ENCODE data around the gene ATP13A5. TPM values are rescaled to one million over a fixed set of nuclear protein-coding genes. Genes with fewer than 3 reads are reported as not detected.

The ATP13A5 gene, protein sequence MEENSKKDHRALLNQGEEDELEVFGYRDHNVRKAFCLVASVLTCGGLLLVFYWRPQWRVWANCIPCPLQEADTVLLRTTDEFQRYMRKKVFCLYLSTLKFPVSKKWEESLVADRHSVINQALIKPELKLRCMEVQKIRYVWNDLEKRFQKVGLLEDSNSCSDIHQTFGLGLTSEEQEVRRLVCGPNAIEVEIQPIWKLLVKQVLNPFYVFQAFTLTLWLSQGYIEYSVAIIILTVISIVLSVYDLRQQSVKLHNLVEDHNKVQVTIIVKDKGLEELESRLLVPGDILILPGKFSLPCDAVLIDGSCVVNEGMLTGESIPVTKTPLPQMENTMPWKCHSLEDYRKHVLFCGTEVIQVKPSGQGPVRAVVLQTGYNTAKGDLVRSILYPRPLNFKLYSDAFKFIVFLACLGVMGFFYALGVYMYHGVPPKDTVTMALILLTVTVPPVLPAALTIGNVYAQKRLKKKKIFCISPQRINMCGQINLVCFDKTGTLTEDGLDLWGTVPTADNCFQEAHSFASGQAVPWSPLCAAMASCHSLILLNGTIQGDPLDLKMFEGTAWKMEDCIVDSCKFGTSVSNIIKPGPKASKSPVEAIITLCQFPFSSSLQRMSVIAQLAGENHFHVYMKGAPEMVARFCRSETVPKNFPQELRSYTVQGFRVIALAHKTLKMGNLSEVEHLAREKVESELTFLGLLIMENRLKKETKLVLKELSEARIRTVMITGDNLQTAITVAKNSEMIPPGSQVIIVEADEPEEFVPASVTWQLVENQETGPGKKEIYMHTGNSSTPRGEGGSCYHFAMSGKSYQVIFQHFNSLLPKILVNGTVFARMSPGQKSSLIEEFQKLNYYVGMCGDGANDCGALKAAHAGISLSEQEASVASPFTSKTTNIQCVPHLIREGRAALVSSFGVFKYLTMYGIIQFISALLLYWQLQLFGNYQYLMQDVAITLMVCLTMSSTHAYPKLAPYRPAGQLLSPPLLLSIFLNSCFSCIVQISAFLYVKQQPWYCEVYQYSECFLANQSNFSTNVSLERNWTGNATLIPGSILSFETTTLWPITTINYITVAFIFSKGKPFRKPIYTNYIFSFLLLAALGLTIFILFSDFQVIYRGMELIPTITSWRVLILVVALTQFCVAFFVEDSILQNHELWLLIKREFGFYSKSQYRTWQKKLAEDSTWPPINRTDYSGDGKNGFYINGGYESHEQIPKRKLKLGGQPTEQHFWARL
- under 0.01 TPM for total RNA-seq

GRCh38 chr3:193378706-193379105 is at the start of gene ATP13A5:
Gene ATP13A5 (minus strand): TSS chr3:193378753. CDS start chr3:193378725, 28 bp downstream.
- DNase-seq: no peak

DNA sequence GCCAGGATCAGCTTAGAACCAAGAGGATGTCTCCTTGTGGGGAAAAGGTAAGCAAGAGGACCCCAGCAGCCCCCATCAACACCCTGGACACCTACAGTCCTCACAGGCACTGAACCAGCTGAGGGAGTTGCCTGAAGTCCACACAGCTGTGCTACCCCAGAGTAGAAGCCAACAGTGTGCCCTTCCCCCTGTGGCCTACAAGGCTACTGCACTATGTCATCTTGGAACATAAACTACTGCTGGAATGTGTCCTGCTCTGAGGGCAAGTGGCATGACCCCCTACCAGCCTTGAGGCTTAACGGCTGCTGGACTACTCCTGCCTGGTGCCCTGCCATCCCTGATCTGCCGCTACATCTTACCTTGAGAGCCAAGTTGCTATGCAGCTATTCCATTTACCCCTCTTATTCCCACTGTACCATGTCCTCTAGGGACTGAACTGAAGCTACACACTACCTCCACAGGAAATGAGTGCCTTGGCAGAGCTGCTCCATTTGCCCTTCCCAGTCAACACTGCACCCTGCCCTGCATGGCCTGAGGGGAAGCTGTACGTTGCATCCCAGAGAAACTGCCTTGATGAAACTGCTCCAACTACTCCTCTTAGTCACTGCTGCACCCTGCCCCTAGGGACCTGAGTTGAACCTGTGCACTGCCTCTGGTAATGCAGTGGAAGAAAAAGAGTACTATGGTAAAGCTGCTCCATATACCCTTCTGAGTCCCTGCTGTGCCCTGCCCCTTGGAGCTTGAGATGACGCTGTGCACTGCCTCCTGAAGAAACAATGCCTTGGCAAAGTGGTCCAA is 40.2 kb upstream of the ATP13A5 start:
- DNase-seq: no peak

- DNase-seq: no peak
Measured at GRCh38 chr3:193416629-193417028, 38.1 kb upstream of the ATP13A5 start.

- no peak for DNase-seq
Measured at GRCh38 chr3:193407688-193408087, 29.1 kb upstream of the ATP13A5 start.

DNA sequence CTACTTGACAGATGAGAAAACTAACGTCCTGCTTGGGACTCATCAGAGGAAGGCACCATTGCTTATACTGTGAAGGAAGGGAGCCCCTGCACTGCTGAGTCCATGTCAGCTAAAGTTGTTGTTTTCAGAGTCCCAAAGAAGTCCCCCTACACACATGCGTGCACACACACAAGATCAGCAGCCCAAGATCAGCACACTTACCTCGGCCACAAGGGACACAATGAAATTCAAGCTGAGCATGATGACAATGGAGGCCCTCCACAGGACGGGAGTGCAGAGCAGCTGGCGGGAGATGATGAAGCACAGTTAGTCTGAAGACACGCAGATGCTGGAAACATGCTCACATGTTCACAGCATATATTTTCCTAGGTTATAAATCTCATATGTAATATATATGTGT is 28.6 kb upstream of the ATP13A5 start:
- DNase-seq: no peak

DNA sequence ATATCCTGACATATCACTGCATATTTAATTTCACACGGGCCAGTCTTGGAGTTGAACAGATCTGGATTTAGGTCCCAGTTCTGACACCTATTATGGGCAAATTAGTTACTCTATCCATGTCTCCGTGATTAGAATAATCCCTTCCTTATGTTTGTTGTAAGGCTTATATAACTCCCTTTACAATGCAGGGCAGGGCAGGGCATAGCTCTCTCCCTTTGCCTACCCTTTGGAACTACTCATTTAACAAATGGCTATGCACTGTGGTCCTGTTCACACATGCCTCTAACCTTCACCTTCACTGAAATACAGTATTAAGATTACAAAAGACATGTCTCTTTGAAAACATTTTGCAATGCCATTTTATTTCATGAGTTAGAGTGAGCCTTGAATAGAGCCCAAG is 24.8 kb upstream of the ATP13A5 start:
- no peak for DNase-seq

- DNase-seq: no peak
Measured at GRCh38 chr3:193400304-193400703, 21.8 kb upstream of the ATP13A5 start.

DNA sequence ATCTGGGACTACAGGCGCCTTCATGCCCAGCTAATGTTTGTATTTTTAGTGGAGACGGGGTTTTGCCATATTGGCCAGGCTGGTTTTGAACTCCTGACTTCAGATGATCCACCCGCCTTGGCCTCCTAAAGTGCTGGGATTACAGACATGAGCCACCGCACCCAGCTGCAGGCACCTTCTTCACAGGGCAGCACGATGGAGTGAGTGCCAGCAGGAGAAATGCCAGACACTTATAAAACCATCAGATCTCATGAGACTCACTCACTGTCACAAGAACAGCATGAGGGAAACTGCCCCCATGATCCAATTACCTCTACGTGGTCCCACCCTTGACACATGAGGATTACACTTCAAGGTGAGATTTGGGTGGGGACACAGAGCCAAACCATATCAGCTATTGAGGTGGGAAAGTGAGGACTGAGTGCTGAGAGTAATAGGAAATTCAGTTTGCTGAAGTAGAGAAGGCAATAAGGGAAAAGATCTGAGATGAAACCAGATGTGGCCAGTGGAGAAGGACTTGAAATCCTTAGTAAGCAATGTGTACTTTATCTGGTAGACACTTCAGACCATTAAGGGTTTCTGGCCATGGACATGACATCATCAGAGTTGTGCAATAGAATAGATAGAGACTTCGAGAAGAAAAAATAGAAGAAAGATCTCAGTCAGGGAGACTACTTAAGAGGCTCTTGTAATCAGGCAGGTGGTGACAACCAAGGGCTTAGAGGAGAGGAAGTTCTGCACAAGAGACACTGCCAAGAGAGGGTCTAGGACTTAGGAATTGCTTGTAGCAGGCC is 18.1 kb upstream of the ATP13A5 start:
- no peak for DNase-seq

GRCh38 chr3:193391902-193392301 is 13.3 kb upstream of the ATP13A5 start:
- DNase-seq: no peak

GRCh38 chr3:193389335-193389734 is 10.8 kb upstream of the ATP13A5 start:
- no peak for DNase-seq

DNA sequence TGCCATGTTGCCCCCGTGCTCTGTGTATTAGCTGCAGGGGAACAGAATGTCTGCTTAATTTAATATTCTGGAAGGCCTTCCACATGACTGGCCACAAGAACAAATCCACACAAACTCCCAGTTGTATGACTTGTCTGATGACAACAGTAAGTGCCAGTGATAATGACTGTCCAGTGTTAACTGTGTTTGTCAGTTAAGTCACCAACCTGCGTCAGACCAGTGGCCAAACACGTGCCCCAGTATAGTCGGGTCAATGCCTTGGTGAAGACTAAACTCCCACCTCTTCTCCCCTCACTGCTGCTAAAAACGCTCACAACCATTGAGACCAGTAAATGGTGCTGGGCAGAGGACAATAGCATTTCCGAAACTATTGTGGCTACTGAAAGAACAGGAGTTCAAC is 9.8 kb upstream of the ATP13A5 start:
- DNase-seq: no peak

- DNase-seq: no peak
Measured at GRCh38 chr3:193387596-193387995, 9.0 kb upstream of the ATP13A5 start.

DNA sequence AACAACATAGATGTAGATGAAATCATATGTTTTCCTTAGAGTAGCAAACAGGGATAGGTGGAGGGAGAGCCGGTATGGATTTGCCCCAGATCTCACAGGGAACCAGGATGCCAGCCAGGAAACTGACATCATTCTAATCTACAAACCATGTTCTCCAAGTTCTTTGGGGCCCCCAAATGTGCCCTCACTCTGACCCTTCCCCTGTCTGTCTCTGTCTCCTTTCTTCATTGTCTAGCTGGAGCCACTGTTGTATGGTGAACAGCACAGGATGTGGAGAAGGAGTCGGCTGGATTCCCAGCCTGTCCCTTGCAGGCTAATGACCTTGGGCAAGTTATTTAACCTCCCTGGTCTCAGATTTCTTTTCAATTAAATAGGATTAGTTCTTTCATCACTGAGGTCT is 962 bp downstream of the ATP13A5 start:
- no peak for DNase-seq

DNA sequence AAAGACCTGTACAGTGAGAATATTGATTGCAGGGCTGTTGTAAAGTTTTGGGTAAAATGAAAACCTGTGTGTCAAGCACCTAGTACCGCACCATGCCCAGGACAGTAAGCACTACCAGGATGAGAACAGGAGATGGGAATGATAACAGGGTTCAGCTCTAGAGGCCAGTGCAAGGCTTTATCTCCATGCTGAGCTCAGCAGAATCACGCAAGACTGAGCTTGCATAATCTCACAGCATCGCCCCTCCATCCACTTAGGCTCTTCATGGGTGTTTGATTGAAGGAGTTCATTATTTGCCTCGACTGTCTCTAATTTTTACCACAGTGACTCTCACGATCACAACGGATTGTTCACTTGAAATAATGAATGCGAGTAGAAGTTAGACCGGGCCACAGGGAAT is 2.9 kb downstream of the ATP13A5 start:
- no peak for DNase-seq

DNA sequence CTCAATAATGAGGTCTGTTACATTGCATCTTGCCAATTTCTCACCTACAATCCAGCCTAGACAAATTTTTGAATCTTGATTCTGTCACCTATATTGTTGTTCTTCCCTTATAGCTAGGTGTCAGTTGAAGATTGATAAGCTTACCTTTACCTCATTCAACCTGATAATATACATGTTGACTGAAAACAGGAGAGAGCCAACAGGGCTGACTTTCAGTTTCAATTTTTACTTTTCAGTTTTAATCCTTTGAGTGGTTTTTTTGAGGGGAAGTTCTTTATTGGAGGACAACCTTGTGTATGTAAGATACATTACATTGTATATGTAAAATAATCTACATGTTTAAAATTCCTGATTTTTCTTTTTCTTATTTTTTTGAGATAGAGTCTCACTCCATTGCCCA is 5.8 kb downstream of the ATP13A5 start:
- DNase-seq: no peak

- DNase-seq: no peak
Measured at GRCh38 chr3:193367868-193368267, 10.7 kb downstream of the ATP13A5 start.

DNA sequence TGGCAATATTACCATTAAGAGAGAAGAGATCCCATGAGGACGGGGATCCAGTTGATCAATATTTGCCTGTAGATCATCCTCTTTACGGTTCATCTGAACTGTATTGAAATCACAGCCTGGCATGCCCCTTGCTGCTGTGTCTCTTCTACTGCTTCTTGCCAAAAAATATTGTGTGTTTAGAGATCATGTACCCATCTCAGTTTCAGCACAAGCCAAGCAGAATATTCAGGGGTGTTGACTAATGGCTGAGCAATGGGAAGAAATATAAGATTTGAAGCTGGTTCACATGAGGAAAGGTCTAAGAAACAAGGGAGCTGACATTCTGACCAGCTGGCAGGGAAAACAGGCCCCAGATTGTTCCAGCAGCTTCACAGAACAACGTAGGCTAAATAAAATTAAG is 21.3 kb downstream of the ATP13A5 start:
- no peak for DNase-seq

DNA sequence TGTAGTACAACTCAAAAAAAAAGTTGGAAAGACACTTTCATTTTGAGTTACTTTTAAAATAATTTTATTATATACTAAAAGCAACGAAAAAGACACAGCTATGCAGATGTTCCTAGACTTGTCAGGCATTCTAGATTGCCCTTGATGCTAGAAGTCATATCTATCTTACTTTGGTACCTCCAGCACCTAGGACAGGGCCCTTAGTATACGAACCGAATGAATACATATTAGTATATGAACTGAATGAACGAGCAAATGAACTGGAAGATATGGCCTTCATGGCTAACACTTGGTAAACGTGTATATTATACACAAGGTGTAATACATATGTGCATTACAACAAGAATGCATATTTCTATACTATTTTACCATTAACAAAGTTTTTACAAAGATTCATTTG is 24.1 kb downstream of the ATP13A5 start:
- no peak for DNase-seq

- no peak for DNase-seq
Measured at GRCh38 chr3:193350744-193351143, 27.8 kb downstream of the ATP13A5 start.

DNA sequence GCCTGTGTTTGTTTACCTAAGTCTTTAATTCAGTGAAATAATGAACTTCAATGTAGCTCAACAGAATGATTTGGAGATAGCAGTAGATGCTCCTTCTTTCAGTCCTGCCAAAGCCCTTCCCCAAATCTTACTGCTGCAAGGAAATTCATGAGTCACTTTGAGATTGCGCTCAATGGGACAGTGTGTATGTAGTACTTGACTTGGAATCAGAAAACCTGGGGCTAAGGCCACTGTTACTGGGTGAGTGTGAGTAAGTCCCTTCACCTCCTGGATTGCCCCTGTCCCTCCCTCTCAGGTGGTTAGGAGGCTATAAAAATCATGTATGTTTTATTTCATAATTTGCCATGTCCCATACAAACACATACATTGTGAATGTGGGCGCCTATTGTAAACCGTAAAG is 29.9 kb downstream of the ATP13A5 start:
- no peak for DNase-seq

Measured in occipital lobe (tissue), 2 donors.